ENCODE measurements around the gene PRR18. TPM values are rescaled to one million over a fixed set of nuclear protein-coding genes. Genes with fewer than 3 reads are reported as not detected.
A peak's percentile ranks its signal among the peaks of the same experiment; 100 is the strongest.

Gene PRR18
- total and polyA plus RNA-seq, 2 of the 13 experiments (the other 11 are each of a cell fraction or from before 2014, with no cell fraction given), result 0.04 TPM

DNA sequence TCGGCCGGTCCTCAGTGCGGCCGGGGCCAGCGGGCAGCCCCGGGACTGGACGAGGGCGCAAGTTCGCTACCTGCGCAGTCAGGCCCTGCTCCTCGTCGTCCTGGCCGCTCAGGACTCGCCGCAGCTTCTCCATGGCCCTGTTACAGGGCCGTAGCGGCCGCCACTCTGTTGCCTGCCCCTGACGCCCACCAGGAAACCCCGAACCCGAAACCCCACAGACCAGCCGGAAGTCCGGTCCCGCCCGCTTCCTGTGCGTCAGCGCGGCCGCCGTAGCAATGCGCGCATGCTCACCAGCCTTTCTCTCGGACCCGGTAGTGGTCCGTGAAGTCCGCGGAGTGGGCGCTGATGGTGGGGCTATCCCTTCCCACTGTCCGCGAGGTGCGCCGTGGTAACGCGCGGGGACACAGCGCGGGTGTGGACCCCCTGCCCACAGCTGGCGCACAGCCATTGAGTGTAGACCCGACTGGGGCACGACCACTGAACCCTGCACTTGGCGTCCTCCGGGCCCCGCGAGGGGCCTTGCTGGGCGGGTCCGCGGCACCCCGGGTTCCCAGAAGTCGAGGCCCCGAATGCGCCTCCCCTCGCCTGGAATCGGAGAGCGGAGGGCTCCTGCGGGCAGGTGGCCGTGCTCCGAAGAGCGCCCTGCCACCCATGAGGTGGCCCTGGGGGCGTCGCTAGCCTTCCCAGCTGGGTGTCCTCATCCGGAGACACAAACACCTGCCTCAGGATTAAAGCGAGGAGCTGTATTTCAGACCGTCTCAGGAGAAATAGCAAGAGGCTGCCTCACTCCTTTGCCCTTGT is 34.4 kb upstream of the PRR18 start, which contains the start of gene SFT2D1 (continued):
- TF ChIP-seq ZNF382 (CRISPR knock-in tag; IDR thresholded peaks at IDR 0.05; ENCODE audit: borderline replicate concordance), result no peak
- TF ChIP-seq NFIB (CRISPR knock-in tag; IDR thresholded peaks at IDR 0.05; ENCODE audit: borderline replicate concordance), result no peak
- no peak for TF ChIP-seq RFX3 (CRISPR knock-in tag; IDR thresholded peaks at IDR 0.05)
- TF ChIP-seq, protein P1, sequence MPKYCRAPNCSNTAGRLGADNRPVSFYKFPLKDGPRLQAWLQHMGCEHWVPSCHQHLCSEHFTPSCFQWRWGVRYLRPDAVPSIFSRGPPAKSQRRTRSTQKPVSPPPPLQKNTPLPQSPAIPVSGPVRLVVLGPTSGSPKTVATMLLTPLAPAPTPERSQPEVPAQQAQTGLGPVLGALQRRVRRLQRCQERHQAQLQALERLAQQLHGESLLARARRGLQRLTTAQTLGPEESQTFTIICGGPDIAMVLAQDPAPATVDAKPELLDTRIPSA (CRISPR knock-in tag; IDR thresholded peaks at IDR 0.05; ENCODE audit: borderline replicate concordance), result peak; percentile 89; the same call in 1 of the 2 replicates
- peak; percentile 81 for TF ChIP-seq ZIK1 (CRISPR knock-in tag; IDR thresholded peaks at IDR 0.05; ENCODE audit: borderline replicate concordance, low read depth)
- TF ChIP-seq, protein P2, sequence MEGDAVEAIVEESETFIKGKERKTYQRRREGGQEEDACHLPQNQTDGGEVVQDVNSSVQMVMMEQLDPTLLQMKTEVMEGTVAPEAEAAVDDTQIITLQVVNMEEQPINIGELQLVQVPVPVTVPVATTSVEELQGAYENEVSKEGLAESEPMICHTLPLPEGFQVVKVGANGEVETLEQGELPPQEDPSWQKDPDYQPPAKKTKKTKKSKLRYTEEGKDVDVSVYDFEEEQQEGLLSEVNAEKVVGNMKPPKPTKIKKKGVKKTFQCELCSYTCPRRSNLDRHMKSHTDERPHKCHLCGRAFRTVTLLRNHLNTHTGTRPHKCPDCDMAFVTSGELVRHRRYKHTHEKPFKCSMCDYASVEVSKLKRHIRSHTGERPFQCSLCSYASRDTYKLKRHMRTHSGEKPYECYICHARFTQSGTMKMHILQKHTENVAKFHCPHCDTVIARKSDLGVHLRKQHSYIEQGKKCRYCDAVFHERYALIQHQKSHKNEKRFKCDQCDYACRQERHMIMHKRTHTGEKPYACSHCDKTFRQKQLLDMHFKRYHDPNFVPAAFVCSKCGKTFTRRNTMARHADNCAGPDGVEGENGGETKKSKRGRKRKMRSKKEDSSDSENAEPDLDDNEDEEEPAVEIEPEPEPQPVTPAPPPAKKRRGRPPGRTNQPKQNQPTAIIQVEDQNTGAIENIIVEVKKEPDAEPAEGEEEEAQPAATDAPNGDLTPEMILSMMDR (CRISPR knock-in tag; IDR thresholded peaks at IDR 0.05), result peak; percentile 29
- TF ChIP-seq TBP (CRISPR knock-in tag; IDR thresholded peaks at IDR 0.05), result peak; percentile 91; the same call in 1 of the 2 replicates
- TF ChIP-seq ZNF577 (CRISPR knock-in tag; IDR thresholded peaks at IDR 0.05; ENCODE audit: borderline replicate concordance, low read depth), result no peak
- TF ChIP-seq ZNF550 (CRISPR knock-in tag; IDR thresholded peaks at IDR 0.05; ENCODE audit: borderline replicate concordance), result no peak
- TF ChIP-seq ZFP36L1 (CRISPR knock-in tag; IDR thresholded peaks at IDR 0.05), result no peak
- no peak for TF ChIP-seq TBX3 (IDR thresholded peaks at IDR 0.05; ENCODE audit: borderline replicate concordance)
- TF ChIP-seq MEF2D (CRISPR knock-in tag; IDR thresholded peaks at IDR 0.05), result peak; percentile 93; the same call in 1 of the 2 replicates
- TF ChIP-seq KDM3A (CRISPR knock-in tag; IDR thresholded peaks at IDR 0.05; ENCODE audit: low read depth), result peak; percentile 89
- TF ChIP-seq PHB2 (IDR thresholded peaks at IDR 0.05; ENCODE audit: partially characterized antibody), result no peak
- TF ChIP-seq POLR2G (IDR thresholded peaks at IDR 0.05; ENCODE audit: low read depth, low read length), result peak; percentile 98
- TF ChIP-seq, protein P3, sequence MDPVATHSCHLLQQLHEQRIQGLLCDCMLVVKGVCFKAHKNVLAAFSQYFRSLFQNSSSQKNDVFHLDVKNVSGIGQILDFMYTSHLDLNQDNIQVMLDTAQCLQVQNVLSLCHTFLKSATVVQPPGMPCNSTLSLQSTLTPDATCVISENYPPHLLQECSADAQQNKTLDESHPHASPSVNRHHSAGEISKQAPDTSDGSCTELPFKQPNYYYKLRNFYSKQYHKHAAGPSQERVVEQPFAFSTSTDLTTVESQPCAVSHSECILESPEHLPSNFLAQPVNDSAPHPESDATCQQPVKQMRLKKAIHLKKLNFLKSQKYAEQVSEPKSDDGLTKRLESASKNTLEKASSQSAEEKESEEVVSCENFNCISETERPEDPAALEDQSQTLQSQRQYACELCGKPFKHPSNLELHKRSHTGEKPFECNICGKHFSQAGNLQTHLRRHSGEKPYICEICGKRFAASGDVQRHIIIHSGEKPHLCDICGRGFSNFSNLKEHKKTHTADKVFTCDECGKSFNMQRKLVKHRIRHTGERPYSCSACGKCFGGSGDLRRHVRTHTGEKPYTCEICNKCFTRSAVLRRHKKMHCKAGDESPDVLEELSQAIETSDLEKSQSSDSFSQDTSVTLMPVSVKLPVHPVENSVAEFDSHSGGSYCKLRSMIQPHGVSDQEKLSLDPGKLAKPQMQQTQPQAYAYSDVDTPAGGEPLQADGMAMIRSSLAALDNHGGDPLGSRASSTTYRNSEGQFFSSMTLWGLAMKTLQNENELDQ (CRISPR knock-in tag; IDR thresholded peaks at IDR 0.05; ENCODE audit: borderline replicate concordance), result no peak
- TF ChIP-seq, protein P4, sequence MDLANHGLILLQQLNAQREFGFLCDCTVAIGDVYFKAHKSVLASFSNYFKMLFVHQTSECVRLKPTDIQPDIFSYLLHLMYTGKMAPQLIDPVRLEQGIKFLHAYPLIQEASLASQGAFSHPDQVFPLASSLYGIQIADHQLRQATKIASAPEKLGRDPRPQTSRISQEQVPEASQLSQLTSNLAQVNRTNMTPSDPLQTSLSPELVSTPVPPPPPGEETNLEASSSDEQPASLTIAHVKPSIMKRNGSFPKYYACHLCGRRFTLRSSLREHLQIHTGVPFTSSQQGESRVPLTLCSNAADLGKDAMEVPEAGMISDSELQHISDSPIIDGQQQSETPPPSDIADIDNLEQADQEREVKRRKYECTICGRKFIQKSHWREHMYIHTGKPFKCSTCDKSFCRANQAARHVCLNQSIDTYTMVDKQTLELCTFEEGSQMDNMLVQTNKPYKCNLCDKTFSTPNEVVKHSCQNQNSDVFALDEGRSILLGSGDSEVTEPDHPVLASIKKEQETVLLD (CRISPR knock-in tag; IDR thresholded peaks at IDR 0.05; ENCODE audit: low read depth), result 0 out of 2 replicates have a peak, but pooled peaks have one; percentile 52
- TF ChIP-seq ZNF569 (CRISPR knock-in tag; IDR thresholded peaks at IDR 0.05; ENCODE audit: borderline replicate concordance), result no peak
- TF ChIP-seq HMGA1 (CRISPR knock-in tag; conservative IDR thresholded peaks at IDR 0.05), result no peak
- TF ChIP-seq ZNF557 (CRISPR knock-in tag; IDR thresholded peaks at IDR 0.05), result peak; percentile 85; the same call in 1 of the 2 replicates
- TF ChIP-seq ZNF446 (CRISPR knock-in tag; IDR thresholded peaks at IDR 0.05), result peak; percentile 62; the same call in 1 of the 2 replicates
- TF ChIP-seq, protein P5, sequence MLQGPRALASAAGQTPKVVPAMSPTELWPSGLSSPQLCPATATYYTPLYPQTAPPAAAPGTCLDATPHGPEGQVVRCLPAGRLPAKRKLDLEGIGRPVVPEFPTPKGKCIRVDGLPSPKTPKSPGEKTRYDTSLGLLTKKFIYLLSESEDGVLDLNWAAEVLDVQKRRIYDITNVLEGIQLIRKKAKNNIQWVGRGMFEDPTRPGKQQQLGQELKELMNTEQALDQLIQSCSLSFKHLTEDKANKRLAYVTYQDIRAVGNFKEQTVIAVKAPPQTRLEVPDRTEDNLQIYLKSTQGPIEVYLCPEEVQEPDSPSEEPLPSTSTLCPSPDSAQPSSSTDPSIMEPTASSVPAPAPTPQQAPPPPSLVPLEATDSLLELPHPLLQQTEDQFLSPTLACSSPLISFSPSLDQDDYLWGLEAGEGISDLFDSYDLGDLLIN (CRISPR knock-in tag; IDR thresholded peaks at IDR 0.05; ENCODE audit: borderline replicate concordance), result no peak

Data from HepG2 (cell line).